Measurements from ENCODE around the gene CA12.
"Not testable (repeated sequence)": the region's sequence is repeated elsewhere in the genome, so short reads cannot be mapped to it uniquely, and the experiment has no call there.

Gene CA12

GRCh38 chr15:63335543-63336240, 46.0 kb downstream of the CA12 start:
- DNase-seq (ENCODE audit: low read depth), result no peak

- DNase-seq (ENCODE audit: low read depth), result no peak
Observed at GRCh38 chr15:63334821-63335220, 46.8 kb downstream of the CA12 start.

GRCh38 chr15:63332367-63333124, 49.1 kb downstream of the CA12 start:
- DNase-seq (ENCODE audit: low read depth), result peak; percentile 70

GRCh38 chr15:63331456-63331855, 50.2 kb downstream of the CA12 start:
- DNase-seq (ENCODE audit: low read depth), result no peak

GRCh38 chr15:63330926-63331325, 50.7 kb downstream of the CA12 start:
- DNase-seq (ENCODE audit: low read depth), result no peak

GRCh38 chr15:63329567-63330350, 51.9 kb downstream of the CA12 start:
- no peak for DNase-seq (ENCODE audit: low read depth)

- DNase-seq (ENCODE audit: low read depth), result no peak
Observed at GRCh38 chr15:63327648-63328421, 53.8 kb downstream of the CA12 start.

- no peak for DNase-seq (ENCODE audit: low read depth)
Observed at GRCh38 chr15:63324770-63325169, 56.9 kb downstream of the CA12 start.

- DNase-seq (ENCODE audit: low read depth), result no peak
Observed at GRCh38 chr15:63323798-63324563, 57.7 kb downstream of the CA12 start.

GRCh38 chr15:63322541-63322940, 59.1 kb downstream of the CA12 start:
- no peak for DNase-seq (ENCODE audit: low read depth)

GRCh38 chr15:63321462-63321861, 60.2 kb downstream of the CA12 start:
- DNase-seq (ENCODE audit: low read depth), result no peak

- DNase-seq (ENCODE audit: low read depth), result not testable (repeated sequence)
Observed at GRCh38 chr15:63320981-63321380, 60.7 kb downstream of the CA12 start.

GRCh38 chr15:63320446-63320845, 61.2 kb downstream of the CA12 start:
- DNase-seq (ENCODE audit: low read depth), result not testable (repeated sequence)

- DNase-seq (ENCODE audit: low read depth), result no peak
Observed at GRCh38 chr15:63319065-63319464, 62.6 kb downstream of the CA12 start.

GRCh38 chr15:63318344-63318743, 63.3 kb downstream of the CA12 start:
- DNase-seq (ENCODE audit: low read depth), result no peak

- DNase-seq (ENCODE audit: low read depth), result no peak
Observed at GRCh38 chr15:63314409-63314808, 67.2 kb downstream of the CA12 start.

- DNase-seq (ENCODE audit: low read depth), result no peak
Observed at GRCh38 chr15:63313825-63314224, 67.8 kb downstream of the CA12 start.

- DNase-seq (ENCODE audit: low read depth), result no peak
Observed at GRCh38 chr15:63312286-63312685, 69.4 kb downstream of the CA12 start.

- DNase-seq (ENCODE audit: low read depth), result no peak
Observed at GRCh38 chr15:63310646-63311045, 71.0 kb downstream of the CA12 start.

GRCh38 chr15:63308947-63309346, 72.7 kb downstream of the CA12 start:
- DNase-seq (ENCODE audit: low read depth), result no peak

- DNase-seq (ENCODE audit: low read depth), result no peak
Observed at GRCh38 chr15:63308491-63308890, 73.2 kb downstream of the CA12 start.
